AG10803 (cell line): Measurements from ENCODE around the gene SH3BP4.

Experiments used
- DNase-seq: peaks from one replicate; pipeline ENCODE4 v3.0.0; 2010; ENCODE audit warnings: low read depth
- H3K4me3 ChIP-seq: 2 replicates; pipeline ENCODE4 v1.5.1; 2011; ENCODE audit warnings: mild to moderate bottlenecking, low read length, control low read depth
- CTCF ChIP-seq: conservative IDR thresholded peaks from 2 replicates; pipeline ENCODE4 v1.5.1; 2011; ENCODE audit warnings: mild to moderate bottlenecking, low read length, control low read depth, inconsistent platforms

SH3BP4 gene

GRCh38 chr2:234989183-234989701, 37.4 kb downstream of the SH3BP4 start:
- no peak overlapping the region for H3K4me3 ChIP-seq
- no peak for TF ChIP-seq CTCF
- no peak for DNase-seq

GRCh38 chr2:234990300-234990699, 38.5 kb downstream of the SH3BP4 start:
- H3K4me3 ChIP-seq, result no peak overlapping the region
- no peak for DNase-seq
- TF ChIP-seq CTCF, result no peak

GRCh38 chr2:234991290-234991689, 39.5 kb downstream of the SH3BP4 start:
- no peak for TF ChIP-seq CTCF
- DNase-seq, result peak; percentile 50
- no peak overlapping the region for H3K4me3 ChIP-seq

DNA sequence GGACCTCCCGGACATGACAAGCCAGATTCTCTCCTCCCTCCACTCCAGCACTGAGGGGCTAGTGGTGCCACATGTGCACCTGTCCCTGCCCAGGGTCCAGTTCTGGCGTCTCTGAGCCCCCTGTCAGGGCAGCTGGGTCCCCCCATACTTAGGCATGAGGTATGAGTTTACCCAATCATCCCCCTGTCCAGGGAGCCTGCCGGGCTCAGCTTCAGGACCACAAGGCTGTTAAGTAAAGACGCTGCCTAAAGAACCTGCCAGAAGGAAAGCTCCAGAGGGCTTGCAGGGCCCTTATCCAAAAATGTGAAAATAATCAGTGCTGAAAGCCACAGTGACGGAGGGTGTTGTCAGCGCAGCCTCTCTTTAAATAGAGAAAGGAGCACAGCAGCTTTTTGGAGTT, 40.0 kb downstream of the SH3BP4 start:
- no peak overlapping the region for H3K4me3 ChIP-seq
- no peak for TF ChIP-seq CTCF
- peak; percentile 66 for DNase-seq

GRCh38 chr2:234992196-234992595, 40.4 kb downstream of the SH3BP4 start:
- DNase-seq, result no peak
- no peak overlapping the region for H3K4me3 ChIP-seq
- TF ChIP-seq CTCF, result no peak

GRCh38 chr2:234992624-234993349, 41.0 kb downstream of the SH3BP4 start:
- TF ChIP-seq CTCF, result no peak
- DNase-seq, result no peak
- H3K4me3 ChIP-seq, result no peak overlapping the region

GRCh38 chr2:234993541-234993981, 41.7 kb downstream of the SH3BP4 start:
- no peak overlapping the region for H3K4me3 ChIP-seq
- DNase-seq, result no peak
- TF ChIP-seq CTCF, result no peak
